CD4-positive, alpha-beta T cell treated with Interleukin-10 for 1 hour (primary cell): ENCODE results near the gene MASTL.

Experiments used
- DNase-seq: peaks from one replicate; pipeline ENCODE4 v3.0.0-alpha.2; 2020

Gene MASTL

DNA sequence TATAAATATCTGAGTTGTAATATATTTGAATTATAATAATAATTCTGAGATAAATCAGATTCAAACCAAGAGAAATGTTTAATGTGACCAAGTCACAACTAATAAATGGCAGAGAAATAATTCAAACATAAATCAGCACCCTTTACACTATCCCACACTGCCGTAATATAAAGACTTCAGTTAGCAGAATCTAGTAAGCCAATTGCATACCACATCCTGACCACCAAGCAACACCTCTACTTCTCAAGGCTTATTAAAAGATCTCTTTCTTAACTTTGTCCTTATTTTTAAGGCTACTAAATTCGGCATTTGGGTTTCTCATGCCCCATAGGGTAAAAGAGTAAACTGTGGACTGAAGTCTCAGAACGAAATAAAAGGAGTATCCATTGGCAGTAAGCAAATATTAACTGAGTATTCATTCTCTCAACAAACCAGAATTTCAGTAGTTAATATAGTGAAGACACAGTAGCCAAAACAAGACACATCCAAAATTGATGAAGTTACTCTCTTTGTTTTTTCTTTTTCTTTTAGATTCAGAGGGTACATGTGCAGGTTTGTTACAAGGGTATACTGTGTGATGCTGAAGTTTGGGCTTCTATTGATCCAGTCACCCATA is 70.6 kb downstream of the MASTL start:
- DNase-seq = peak; percentile 43

DNA sequence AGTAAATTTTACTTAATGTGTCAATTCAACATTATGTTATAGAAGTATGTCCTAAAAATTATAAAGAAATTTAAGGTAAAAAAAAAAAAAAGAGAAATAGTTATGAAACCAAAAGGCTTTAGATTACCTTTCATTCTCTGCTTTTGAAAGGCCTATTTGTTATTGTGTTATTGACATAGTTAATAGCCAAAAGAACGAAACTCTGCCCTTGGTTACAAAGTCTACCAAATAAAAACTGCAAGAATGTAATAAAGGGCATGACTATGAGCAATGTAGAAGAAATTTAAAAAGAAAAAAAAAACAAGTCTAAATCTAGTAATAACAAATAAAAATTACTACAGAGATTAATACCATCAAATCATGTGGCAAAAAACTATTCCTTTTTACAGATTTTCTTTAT is 74.9 kb downstream of the MASTL start:
- no peak for DNase-seq

DNA sequence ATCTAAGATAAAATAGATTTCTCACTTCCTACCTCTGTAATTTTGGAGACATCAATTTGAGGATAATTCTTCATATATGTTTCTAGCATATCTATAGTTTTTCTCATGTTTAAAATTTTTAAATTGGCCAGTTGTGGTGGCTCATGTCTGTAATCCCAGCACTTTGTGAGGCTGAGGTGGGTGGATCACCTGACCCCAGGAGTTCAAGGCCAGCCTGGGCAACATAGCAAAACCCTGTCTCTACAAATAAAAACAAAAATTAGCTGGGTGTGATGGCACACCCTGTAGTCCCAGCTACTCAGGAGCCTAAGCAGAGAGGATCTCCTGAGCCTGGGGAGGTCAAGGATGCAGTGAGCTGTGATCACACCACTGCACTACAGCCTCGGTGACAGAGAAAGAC is 80.6 kb downstream of the MASTL start:
- DNase-seq = no peak
